Spinal cord (tissue), 10 donors: ENCODE data around the gene FIGN. TPM values are rescaled to one million over a fixed set of nuclear protein-coding genes. Genes with fewer than 3 reads are reported as not detected.
A peak's percentile ranks its signal among the peaks of the same experiment; 100 is the strongest.

Experiments used
- DNase-seq, 6 donors: peaks; one replicate each; pipeline versions ENCODE4 v3.0.0 to v3.0.0-alpha.2; 2013 to 2015; ENCODE audit warnings: low spot score in 6 of 6, low read depth in 4 of 6
- H3K27ac ChIP-seq: one replicate; pipeline ENCODE4 v1.5.1; 2013; ENCODE audit warnings: low read depth, low read length, control low read depth
- H3K27me3 ChIP-seq: one replicate; pipeline ENCODE4 v1.6.1; 2013; ENCODE audit warnings: low read length; ENCODE audit not compliant: control insufficient read depth, insufficient read depth
- H3K36me3 ChIP-seq: one replicate; pipeline ENCODE4 v1.6.1; 2013; ENCODE audit warnings: low read length; ENCODE audit not compliant: control insufficient read depth, insufficient read depth
- H3K4me1 ChIP-seq: one replicate; pipeline ENCODE4 v1.6.1; 2013; ENCODE audit warnings: low read length; ENCODE audit not compliant: control insufficient read depth, insufficient read depth
- H3K4me3 ChIP-seq: one replicate; pipeline ENCODE4 v1.5.1; 2013; ENCODE audit warnings: low read depth, low read length, control low read depth
- H3K9me3 ChIP-seq: one replicate; pipeline ENCODE4 v1.6.1; 2013; ENCODE audit warnings: low read length; ENCODE audit not compliant: control insufficient read depth, insufficient read depth
- WGBS: methylation state at CpG from one replicate; pipeline ENCODE4 v1.1.5; 2013; ENCODE audit warnings: missing lambda C conversion rate; ENCODE audit not compliant: insufficient coverage; 5-methylcytosine and 5-hydroxymethylcytosine counted together
- polyA plus RNA-seq, 2 donors: library from polyadenylated mRNA; unstranded; fragments of 120-200 nt; gene quantifications; one replicate each; pipeline ENCODE4 v1.2.1, GENCODE V29; 2013; ENCODE audit not compliant: insufficient read length in 2 of 2
- total RNA-seq, 2 donors: library from RNA; depleted of rRNA in 1 of 2; stranded (reverse); fragments of 120-200 nt in 1 of 2; fragments of >200 nt in 1 of 2; gene quantifications; one replicate each; pipeline versions ENCODE4 v1.2.3 to v1.2.4, GENCODE V29; 2013 to 2014
- donor health status: healthy.

Gene FIGN
- total and polyA plus RNA-seq, 4 donors = 6.6 to 9.8 (median 7.8) TPM

GRCh38 chr2:163715668-163716067 lies 20.1 kb downstream of the FIGN start:
- no peaks in the 10 kb centered on the region for H3K9me3 ChIP-seq
- DNase-seq = no peak
- H3K27ac ChIP-seq = no peak overlapping the region
- no peaks in the 10 kb centered on the region for H3K36me3 ChIP-seq
- WGBS = no CpG with 5 or more reads among the region's 1 CpG
- no peaks in the 10 kb centered on the region for H3K27me3 ChIP-seq
- H3K4me3 ChIP-seq = no peak overlapping the region
- no peaks in the 10 kb centered on the region for H3K4me1 ChIP-seq

- no peaks in the 10 kb centered on the region for H3K36me3 ChIP-seq
- H3K4me1 ChIP-seq = no peaks in the 10 kb centered on the region
- DNase-seq = peak in 1 of 6 donors; percentile 31
- H3K4me3 ChIP-seq = no peak overlapping the region
- H3K27ac ChIP-seq = no peak overlapping the region
- no peaks in the 10 kb centered on the region for H3K9me3 ChIP-seq
- WGBS = 76% methylated on average over 6 of the region's 8 CpGs
- H3K27me3 ChIP-seq = no peaks in the 10 kb centered on the region
Measured at GRCh38 chr2:163715199-163715598, 20.6 kb downstream of the FIGN start.

DNA sequence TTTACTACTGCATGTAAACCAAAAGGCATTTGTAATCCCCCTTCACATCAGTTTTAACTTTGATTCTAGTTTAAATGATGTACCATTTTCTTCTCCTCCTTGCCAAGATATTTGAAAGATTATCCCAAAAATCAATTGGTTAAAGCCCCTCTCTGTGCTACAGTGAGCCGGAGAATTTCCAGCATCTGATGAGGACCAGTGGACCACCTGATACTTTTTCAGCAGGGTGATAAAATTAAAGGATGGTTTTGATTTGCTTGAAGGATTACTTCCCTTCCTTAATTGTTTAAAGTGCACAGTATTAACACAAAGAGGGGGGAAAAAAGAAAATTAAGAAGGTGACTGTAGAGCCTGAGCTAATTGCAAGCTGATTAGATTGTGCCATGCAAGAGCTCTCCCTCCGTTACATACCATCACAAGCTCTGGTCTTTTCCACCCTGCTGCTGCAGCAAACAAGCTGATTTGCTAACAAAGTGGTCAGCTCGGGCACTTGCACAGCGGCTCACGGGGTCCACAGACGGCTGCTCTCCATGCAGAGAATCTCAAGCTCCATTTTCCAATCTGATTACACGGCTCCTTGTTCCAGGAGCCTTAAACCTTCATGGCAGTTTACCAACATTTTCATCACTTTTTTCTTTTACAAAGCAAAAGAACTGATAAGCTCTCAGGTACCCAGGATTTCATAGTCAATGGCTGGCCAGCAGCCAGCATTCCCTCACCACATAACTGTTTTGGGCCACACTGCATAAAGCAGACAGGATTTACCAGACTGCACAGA lies 22.1 kb downstream of the FIGN start:
- 30% methylated on average over 6 of the region's 7 CpGs for WGBS
- Histone ChIP-seq H3K4me3 (no peak overlapping the region), H3K9me3 (no peaks in the 10 kb centered on the region), H3K27me3 (no peaks in the 10 kb centered on the region), H3K4me1 (no peaks in the 10 kb centered on the region), H3K36me3 (no peaks in the 10 kb centered on the region), H3K27ac (peak overlapping the region; percentile 54)
- peak in 2 of 6 donors; percentile 60 to 87 for DNase-seq

- Histone ChIP-seq H3K27ac (no peak overlapping the region), H3K27me3 (no peaks in the 10 kb centered on the region), H3K4me3 (no peak overlapping the region), H3K4me1 (no peaks in the 10 kb centered on the region), H3K36me3 (no peaks in the 10 kb centered on the region), H3K9me3 (no peaks in the 10 kb centered on the region)
- 83% methylated on average over 2 of the region's 5 CpGs for WGBS
- no peak for DNase-seq
Measured at GRCh38 chr2:163711699-163712098, 24.1 kb downstream of the FIGN start.

GRCh38 chr2:163711258-163711657 lies 24.6 kb downstream of the FIGN start:
- DNase-seq = peak in 1 of 6 donors; percentile 57
- H3K4me3 ChIP-seq = no peak overlapping the region
- no peaks in the 10 kb centered on the region for H3K9me3 ChIP-seq
- WGBS = no CpG with 5 or more reads among the region's 4 CpGs
- H3K36me3 ChIP-seq = no peaks in the 10 kb centered on the region
- no peak overlapping the region for H3K27ac ChIP-seq
- no peaks in the 10 kb centered on the region for H3K4me1 ChIP-seq
- no peaks in the 10 kb centered on the region for H3K27me3 ChIP-seq

DNA sequence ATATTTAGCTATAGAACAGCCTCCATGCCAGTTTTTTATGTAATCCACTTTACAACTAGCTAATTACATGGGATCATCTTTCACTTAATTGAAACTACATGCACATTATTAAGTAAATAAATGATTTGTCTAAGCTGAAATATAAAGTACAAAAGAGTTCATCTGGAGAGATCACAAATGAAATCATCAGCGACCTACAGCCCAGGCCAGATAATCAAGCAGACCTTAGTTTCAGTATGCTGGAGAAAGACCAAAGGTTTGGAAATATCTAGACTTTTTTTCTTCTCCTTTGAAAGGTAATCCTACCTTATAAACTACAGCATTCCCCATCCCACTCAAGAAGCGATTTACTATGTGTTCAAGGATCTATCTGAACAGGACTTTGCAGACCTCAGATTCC lies 26.5 kb downstream of the FIGN start:
- no peaks in the 10 kb centered on the region for H3K36me3 ChIP-seq
- WGBS = no CpG with 5 or more reads among the region's 2 CpGs
- H3K9me3 ChIP-seq = no peaks in the 10 kb centered on the region
- H3K4me3 ChIP-seq = no peak overlapping the region
- no peaks in the 10 kb centered on the region for H3K27me3 ChIP-seq
- no peak for DNase-seq
- no peaks in the 10 kb centered on the region for H3K4me1 ChIP-seq
- H3K27ac ChIP-seq = no peak overlapping the region

- WGBS = 100% methylated on average over 3 of the region's 4 CpGs
- Histone ChIP-seq H3K36me3 (no peaks in the 10 kb centered on the region), H3K9me3 (no peaks in the 10 kb centered on the region), H3K27ac (no peak overlapping the region), H3K4me1 (no peaks in the 10 kb centered on the region), H3K27me3 (no peaks in the 10 kb centered on the region), H3K4me3 (no peak overlapping the region)
- DNase-seq = no peak
Measured at GRCh38 chr2:163708265-163708664, 27.5 kb downstream of the FIGN start.

DNA sequence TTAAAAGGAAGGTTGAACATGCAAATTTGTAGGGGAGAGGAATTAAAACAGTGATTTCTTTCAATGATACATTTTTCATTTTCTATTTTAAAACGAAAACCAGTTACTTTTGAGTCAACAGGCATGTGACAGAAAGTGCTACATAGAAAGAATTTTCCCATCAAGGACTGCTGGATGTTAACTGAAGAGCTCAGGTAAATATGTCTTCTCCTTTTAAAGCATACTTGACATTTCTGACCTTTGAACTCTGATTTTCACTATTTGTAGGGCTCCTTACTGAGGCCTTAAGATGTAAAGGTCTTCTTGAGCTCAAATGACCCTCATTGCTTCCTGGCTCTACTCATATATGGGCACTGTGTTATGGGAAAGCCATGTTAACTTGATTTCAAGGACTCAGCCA lies 32.4 kb downstream of the FIGN start:
- no peak overlapping the region for H3K4me3 ChIP-seq

GRCh38 chr2:163701399-163702195 lies 34.2 kb downstream of the FIGN start:
- H3K27ac ChIP-seq = no peak overlapping the region
- no peaks in the 10 kb centered on the region for H3K27me3 ChIP-seq
- DNase-seq = no peak
- H3K9me3 ChIP-seq = no peaks in the 10 kb centered on the region
- WGBS = 62% methylated on average over 6 of the region's 7 CpGs
- H3K36me3 ChIP-seq = no peaks in the 10 kb centered on the region
- H3K4me3 ChIP-seq = no peak overlapping the region
- H3K4me1 ChIP-seq = peaks cover 3% of the 10 kb centered on the region

More for the DNA sequence above, 32.4 kb downstream of the FIGN start:
- no peaks in the 10 kb centered on the region for H3K36me3 ChIP-seq
- H3K4me1 ChIP-seq = no peaks in the 10 kb centered on the region
- H3K27ac ChIP-seq = no peak overlapping the region
- no CpG with 5 or more reads among the region's 1 CpG for WGBS
- no peak for DNase-seq
- no peaks in the 10 kb centered on the region for H3K27me3 ChIP-seq
- no peaks in the 10 kb centered on the region for H3K9me3 ChIP-seq
